ENCODE data around the gene ZNF593.

Gene ZNF593

GRCh38 chr1:26169198-26169554 is 532 bp upstream of the ZNF593 start:
- no peak for DNase-seq (ENCODE audit: low read depth in 3 of 3)

GRCh38 chr1:26170472-26170821 is 739 bp downstream of the ZNF593 start:
- no peak for DNase-seq (ENCODE audit: low read depth in 3 of 3)

GRCh38 chr1:26171084-26172072 is 1.7 kb downstream of the ZNF593 start, which contains the start of gene ZNF593OS:
ZNF593OS (minus strand) TSS chr1:26171832; CDS start chr1:26171661, 171 bp downstream.
- no peak for DNase-seq (ENCODE audit: low read depth in 3 of 3)

DNA sequence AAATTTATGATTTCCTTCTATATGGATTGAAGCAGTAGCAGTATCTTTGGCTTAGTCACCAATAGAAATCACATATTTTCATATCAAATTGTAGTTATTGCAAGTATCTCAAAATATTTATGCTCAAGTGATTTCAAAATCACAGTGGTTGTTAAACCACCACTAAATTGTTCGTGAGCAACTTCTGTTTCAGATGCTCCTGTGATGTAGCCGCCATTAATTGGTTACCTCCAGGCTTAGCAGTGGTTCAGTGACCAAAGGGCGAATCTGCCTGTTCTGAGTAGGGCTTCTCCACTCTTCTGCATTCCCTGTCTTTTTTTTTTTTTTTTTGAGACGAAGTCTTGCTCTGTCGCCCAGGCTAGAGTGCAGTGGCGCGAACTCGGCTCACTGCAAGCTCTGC is 5.6 kb downstream of the ZNF593 start:
- DNase-seq (ENCODE audit: low read depth in 3 of 3): no peak

DNA sequence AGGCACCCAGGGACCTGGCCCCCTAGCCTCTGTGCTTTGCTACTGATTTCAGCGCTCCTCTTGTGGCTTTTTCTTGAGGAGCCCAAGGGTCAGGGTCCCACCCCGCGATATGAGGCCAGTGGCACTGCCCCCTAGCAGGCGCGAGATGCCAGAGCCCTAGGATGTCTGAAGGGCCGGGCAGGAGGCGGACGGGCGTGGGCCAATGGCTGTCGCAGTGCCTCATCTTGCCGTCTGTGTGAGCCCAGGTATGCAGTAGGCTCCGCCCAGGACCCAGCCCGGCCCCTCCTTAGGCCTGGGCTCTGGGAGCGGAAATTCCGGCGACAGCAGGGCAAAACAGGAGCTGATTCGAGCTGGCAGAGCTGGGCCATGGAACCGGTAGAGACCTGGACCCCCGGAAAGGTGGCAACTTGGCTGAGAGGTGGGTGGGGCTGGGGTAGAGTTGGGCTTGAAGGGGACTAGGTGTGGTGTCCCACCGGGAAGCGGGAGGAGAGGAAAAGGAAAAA is 7.5 kb downstream of the ZNF593 start, which contains the start of gene CNKSR1:
Gene CNKSR1, plus strand, starts transcription at position 310 of the 503 bp plus-strand sequence. Its CDS starts 57 bp downstream, at position 367.
- no peak for DNase-seq (ENCODE audit: low read depth in 3 of 3)

DNA sequence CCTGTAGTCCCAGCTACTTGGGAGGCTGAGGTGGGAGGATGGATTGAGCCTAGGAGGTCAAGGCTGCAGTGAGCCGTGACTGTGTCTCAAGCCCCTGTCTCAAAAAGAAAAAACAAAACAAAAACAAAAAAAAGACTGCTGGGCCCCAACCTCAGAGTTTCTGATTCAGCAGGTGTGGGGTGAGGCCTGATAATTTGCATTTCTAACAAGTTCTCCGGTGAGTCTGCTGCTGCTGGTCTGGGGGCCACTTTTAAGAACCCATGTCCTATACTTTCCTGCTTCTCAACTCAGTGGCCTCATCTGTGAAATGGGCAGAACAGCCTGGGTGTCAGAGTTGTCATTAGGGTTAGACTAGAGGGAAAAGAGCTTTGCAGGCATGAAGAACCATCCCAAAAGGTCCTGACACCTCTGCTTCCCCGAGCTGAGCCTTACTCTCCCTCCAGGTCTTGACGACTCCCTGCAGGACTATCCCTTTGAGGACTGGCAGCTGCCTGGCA is 10.3 kb downstream of the ZNF593 start:
- DNase-seq (ENCODE audit: low read depth in 3 of 3): no peak

GRCh38 chr1:26181586-26182382 is 12.1 kb downstream of the ZNF593 start:
- no peak for DNase-seq (ENCODE audit: low read depth in 3 of 3)

DNA sequence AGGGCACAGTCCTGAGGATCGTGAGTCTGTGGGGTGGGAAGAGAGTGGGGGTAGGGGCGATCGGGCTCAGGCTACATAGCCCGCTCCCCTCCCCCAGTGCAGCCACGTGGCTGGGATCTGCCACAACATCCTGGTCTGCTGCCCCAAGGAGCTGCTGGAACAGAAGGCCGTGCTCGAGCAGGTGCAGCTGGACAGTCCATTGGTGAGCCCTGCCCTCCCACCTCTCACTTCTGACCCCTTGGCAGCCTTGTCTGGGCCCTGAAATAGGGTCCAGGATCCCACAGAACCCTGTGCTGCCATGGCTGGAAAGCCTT is 12.6 kb downstream of the ZNF593 start:
- DNase-seq (ENCODE audit: low read depth in 3 of 3): no peak

GRCh38 chr1:26184086-26184485 is 14.4 kb downstream of the ZNF593 start:
- DNase-seq (ENCODE audit: low read depth in 3 of 3): no peak

DNA sequence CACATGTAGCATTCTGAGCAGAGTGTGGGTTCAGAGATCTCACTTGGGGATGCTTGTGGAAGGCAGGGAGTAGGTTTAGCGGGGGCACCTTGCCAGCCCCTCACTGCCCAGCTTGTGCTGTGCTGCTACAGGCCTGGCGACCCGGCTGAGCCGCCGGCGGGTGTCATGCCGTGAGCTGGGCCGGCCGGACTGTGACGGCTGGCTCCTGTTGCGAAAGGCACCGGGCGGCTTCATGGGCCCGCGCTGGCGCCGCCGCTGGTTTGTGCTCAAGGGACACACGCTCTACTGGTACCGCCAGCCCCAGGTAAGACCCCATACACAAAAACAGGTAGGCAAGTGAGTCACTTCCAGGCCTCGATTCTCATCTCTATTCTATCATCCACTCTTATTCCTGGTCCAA is 15.2 kb downstream of the ZNF593 start:
- no peak for DNase-seq (ENCODE audit: low read depth in 3 of 3)

GRCh38 chr1:26187882-26188281 is 18.2 kb downstream of the ZNF593 start:
- no peak for DNase-seq (ENCODE audit: low read depth in 3 of 3)

- no peak for DNase-seq (ENCODE audit: low read depth in 3 of 3)
Measured at GRCh38 chr1:26188477-26188876, 18.8 kb downstream of the ZNF593 start.

DNA sequence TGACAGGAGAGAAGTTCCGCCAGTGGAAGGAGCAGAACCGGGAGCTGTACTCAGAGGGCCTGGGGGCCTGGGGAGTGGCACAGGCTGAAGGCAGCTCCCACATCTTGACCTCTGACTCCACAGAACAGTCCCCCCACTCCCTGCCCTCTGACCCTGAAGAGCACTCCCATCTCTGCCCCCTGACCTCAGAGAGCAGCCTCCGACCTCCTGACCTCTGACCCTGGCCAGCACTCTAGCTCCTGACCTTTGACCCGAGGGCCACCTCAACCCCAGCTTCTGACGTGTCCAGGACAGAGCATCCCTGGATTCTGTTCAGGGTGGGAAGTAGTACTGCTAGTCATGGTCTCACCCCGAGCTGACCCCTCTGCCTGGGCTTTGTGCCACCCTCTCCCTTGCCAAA is 19.6 kb downstream of the ZNF593 start:
- DNase-seq (ENCODE audit: low read depth in 3 of 3): no peak

DNA sequence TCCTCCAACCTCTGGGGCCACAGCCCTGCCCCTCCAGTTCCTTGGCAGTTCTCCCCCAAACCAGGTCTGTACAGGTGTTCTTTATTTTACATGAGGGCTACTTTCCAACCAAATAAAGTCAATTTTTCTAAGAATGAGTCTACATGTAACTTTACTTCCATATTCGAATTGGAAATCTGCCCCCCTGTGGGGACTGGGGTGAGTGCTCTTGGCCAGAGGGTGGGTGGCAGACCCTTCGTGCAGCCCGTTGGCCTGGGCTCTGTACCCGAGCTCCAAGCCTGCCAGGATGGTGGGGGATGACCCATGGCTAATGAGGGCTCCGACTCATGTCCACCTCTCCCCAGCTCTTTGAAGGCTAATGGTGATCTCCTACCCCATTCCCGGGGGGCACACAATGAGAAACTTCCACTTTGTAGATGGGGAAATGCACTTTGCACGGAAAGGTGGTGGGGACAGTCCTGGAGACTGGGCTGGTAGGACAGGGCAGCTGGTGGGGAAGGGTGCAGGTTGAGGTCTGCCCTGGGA is 20.1 kb downstream of the ZNF593 start:
- DNase-seq (ENCODE audit: low read depth in 3 of 3): no peak

DNA sequence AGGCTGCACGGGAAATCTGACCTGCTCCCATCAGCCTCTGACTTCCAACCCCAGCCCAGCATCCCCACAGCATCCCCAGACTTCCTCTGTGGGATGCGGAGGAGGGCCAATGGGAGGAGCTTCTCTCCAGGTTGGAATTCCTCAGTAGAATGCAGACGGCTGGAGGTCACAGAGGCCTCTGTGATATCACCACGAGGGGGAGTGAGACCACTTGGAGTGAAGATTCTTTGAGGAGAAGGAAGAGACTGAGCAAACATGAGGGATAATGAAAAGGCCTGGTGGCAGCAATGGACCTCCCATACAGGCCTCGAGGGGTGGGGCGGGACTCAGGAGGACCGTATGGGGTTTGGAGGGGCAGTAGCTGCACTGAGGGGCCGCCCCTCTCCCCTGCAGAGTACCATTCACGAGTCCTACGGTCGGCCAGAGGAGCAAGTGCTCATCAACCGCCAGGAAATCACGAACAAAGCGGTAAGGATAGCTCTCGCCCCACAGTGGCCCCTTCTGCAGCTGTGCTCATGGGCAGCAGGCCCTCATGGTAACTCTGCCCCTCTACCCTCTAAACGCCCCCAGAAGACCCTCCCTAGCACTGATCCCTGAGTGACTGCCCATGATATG is 20.8 kb downstream of the ZNF593 start, which contains the start of gene CATSPER4:
Gene CATSPER4, plus strand, starts transcription at position 230 of the 615 bp plus-strand sequence. Its CDS starts 26 bp downstream, at position 256.
- DNase-seq (ENCODE audit: low read depth in 3 of 3): no peak

- DNase-seq (ENCODE audit: low read depth in 3 of 3): no peak
Measured at GRCh38 chr1:26191739-26192138, 22.0 kb downstream of the ZNF593 start.

GRCh38 chr1:26195805-26196204 is 26.1 kb downstream of the ZNF593 start:
- DNase-seq (ENCODE audit: low read depth in 3 of 3): no peak

DNA sequence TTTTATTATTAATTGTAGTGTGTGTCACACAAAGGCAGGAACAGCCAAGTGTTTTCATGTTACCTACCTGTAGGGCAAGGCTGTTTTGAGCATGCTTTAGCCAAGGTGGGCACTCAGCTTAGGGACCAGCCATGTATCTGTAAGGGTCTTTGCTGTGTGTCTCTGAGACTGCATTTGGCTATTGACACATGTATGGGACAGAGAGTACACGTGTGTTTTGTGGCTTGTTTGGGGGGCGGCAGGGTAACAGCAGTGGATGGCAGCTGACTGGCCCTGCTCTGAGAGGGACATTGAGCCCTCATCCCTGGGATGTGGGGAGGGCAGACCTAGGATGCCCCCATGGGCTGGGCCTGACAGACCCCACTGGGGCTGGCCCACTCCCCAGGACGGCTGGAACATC is 27.6 kb downstream of the ZNF593 start:
- no peak for DNase-seq (ENCODE audit: low read depth in 3 of 3)

DNA sequence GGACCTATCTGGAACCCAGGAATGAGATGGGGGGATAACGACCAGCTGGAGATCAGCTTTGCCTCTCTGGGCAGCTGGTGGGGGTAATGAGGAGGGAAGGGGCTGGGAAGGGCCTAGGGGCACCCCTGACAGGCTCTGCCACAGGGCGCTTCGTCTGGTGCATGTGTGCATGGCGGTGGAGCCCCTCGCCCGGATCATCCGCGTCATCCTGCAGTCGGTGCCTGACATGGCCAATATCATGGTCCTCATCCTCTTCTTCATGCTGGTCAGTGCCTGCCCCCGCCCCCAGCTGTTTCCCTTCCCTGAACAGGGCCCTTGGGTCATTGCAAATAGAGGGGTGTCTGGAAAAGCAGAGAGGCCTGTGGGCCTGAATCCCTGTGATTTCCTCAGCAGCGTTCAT is 28.1 kb downstream of the ZNF593 start:
- no peak for DNase-seq (ENCODE audit: low read depth in 3 of 3)

- no peak for DNase-seq (ENCODE audit: low read depth in 3 of 3)
Measured at GRCh38 chr1:26200413-26200812, 30.7 kb downstream of the ZNF593 start.

DNA sequence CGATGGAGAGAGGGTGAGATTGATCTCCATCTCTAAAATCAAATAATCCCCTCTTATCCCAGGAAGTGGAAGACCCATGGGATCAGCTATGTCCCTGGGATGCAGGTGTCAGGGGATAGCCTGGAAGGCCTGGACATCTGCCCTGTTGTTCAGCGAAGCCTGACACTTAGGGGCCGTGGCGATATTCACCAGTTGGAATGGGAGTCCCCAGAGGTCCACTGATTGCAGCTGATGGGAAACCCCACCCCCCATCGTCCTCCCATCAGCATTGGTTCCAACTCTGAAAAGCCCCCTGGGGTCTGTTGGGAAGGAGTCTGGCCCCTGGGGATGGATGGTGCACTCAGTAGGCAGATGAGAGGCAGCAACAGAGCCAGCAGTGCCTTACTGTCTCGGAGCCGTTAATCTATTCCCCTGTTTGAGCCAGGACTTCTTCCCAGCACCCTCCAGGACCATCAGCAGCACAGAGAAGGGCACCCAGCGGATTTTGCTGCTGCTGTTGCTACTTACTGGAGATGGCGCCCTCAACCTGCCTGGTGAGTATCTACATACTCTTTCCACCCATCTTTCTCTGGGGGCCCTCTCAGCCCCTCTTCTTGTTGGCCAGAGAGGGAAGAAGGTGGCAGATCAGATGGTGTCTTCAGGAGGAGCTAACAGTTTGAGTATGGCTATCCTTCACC is 34.1 kb downstream of the ZNF593 start:
- DNase-seq (ENCODE audit: low read depth in 3 of 3): no peak
